Heart left ventricle (tissue), 13 donors: ENCODE results near the gene HIVEP2.

Experiments
- CTCF ChIP-seq, 12 donors: fragments of 200-600 bp; sonication (generic) in 4 of 12; IDR thresholded peaks; one replicate each; pipeline versions ENCODE4 v1.5.0 to v1.8.0; 2018 to 2022; ENCODE audit warnings: antibody characterized with exemption in 12 of 12, mild to moderate bottlenecking in 5 of 12
- POLR2A ChIP-seq, 2 donors: fragments of 450-650 bp; IDR thresholded peaks; one replicate each; pipeline ENCODE4 v1.6.1; 2017; ENCODE audit warnings: antibody characterized with exemption in 2 of 2, mild to moderate bottlenecking in 2 of 2, moderate library complexity in 2 of 2
- donor health status: ischemic (EF 13 %, LVEDD 7.1; RV severe dilation, severe dysfunction).
- donor health status: DM: no; HTN: yes; CAD: no.
- donor health status: DM: no; HTN: no; CAD: no.
- donor health status: ischemic (EF 25% LVEDD 6.9; RV normal size, moderate dysfunction).
- donor health status: ischemic (EF 25% LVEDD 5.7; RV mildly dilated, moderate dysfunction).
- donor health status: ischemic (EF 35%, LVEDD 5.7; RV mildly dilated, moderate dysfunction).
- donor health status: nonischemic (EF 11% LVEDD 7.7; RV severe dilation, severe dysfunction).
- donor health status: DM: yes; HTN: yes; CAD: no.
- donor health status: PGD.
- donor health status: ischemic (EF 29% LVEDD 5.4; RV normal size, mild dysfunction).
- donor health status: nonischemic (EF 23%, LVEDD 6.1; RV moderate dilation, normal function).

- no peak for TF ChIP-seq CTCF (IDR thresholded peaks at IDR 0.05)
- no peak for TF ChIP-seq POLR2A (IDR thresholded peaks at IDR 0.05)
These were observed 123.1 kb downstream of the HIVEP2 start for GRCh38 chr6:142821860-142822259.
